ENCODE data around the gene LCP2.

GRCh38 chr5:170270293-170271069, 27.1 kb downstream of the LCP2 start:
- TF ChIP-seq CTCF (IDR thresholded peaks at IDR 0.05; ENCODE audit: borderline replicate concordance, extremely low read depth, low read length, poor library complexity, severe bottlenecking) (no peak), EZH2 (IDR thresholded peaks at IDR 0.05; ENCODE audit: borderline replicate concordance, low read depth, low read length, severe bottlenecking) (no peak)

All from DND-41 (cell line).